Stimulated activated effector memory CD8-positive, alpha-beta T cell treated with anti-CD3 and anti-CD28 coated beads, Interleukin-12 subunit alpha, Interleukin-12 subunit beta, amount 100 ng/mL, for 72 hours (primary cell): ENCODE data around the gene CXADR.

Experiments used
- ATAC-seq: fragments of 150-1000 bp; cut with Tn5 transposase; 2 replicates; pipeline ENCODE4 v1.10.0; 2021
- DNase-seq, 2 donors: peaks; one replicate each; pipeline ENCODE4 v3.0.0; 2021 to 2022; ENCODE audit warnings: low spot score in 2 of 2
- H3K27ac Mint-ChIP-seq: one replicate; pipeline ENCODE4 v1.8.0; 2022; ENCODE audit warnings: mild to moderate bottlenecking, mixed read lengths
- H3K36me3 Mint-ChIP-seq: one replicate; pipeline ENCODE4 v1.8.0; 2022; ENCODE audit warnings: mild to moderate bottlenecking, mixed read lengths
- H3K4me1 Mint-ChIP-seq: one replicate; pipeline ENCODE4 v1.8.0; 2022; ENCODE audit warnings: mixed read lengths
- H3K4me3 Mint-ChIP-seq: one replicate; pipeline ENCODE4 v1.8.0; 2022; ENCODE audit warnings: mild to moderate bottlenecking, mixed read lengths
- H3K9me3 Mint-ChIP-seq: one replicate; pipeline ENCODE4 v1.8.0; 2022; ENCODE audit warnings: mixed read lengths

CXADR gene

GRCh38 chr21:17585875-17586450 lies 73.1 kb downstream of the CXADR start:
- DNase-seq, result no peak
- no peaks in the 10 kb centered on the region for H3K9me3 Mint-ChIP-seq

GRCh38 chr21:17590430-17590829 lies 77.6 kb downstream of the CXADR start:
- H3K4me3 Mint-ChIP-seq, result no peak overlapping the region
- peaks cover 40% of the 10 kb centered on the region for H3K36me3 Mint-ChIP-seq
- no peak overlapping the region for H3K27ac Mint-ChIP-seq
- H3K9me3 Mint-ChIP-seq, result no peaks in the 10 kb centered on the region
- ATAC-seq (no peak), DNase-seq (no peak)
- no peaks in the 10 kb centered on the region for H3K4me1 Mint-ChIP-seq

More at GRCh38 chr21:17585875-17586450, 73.1 kb downstream of the CXADR start:
- no peaks in the 10 kb centered on the region for H3K4me1 Mint-ChIP-seq
- H3K36me3 Mint-ChIP-seq, result no peaks in the 10 kb centered on the region
- no peak for ATAC-seq
- H3K4me3 Mint-ChIP-seq, result no peak overlapping the region
- no peak overlapping the region for H3K27ac Mint-ChIP-seq

GRCh38 chr21:17597680-17598079 lies 84.8 kb downstream of the CXADR start:
- Mint-ChIP-seq H3K9me3 (no peaks in the 10 kb centered on the region), H3K4me3 (no peak overlapping the region), H3K36me3 (peaks cover 100% of the 10 kb centered on the region), H3K4me1 (peaks cover under 1% of the 10 kb centered on the region), H3K27ac (no peak overlapping the region)
- DNase-seq, result no peak
- no peak for ATAC-seq

GRCh38 chr21:17598437-17598836 lies 85.6 kb downstream of the CXADR start:
- Mint-ChIP-seq H3K9me3 (no peaks in the 10 kb centered on the region), H3K4me3 (no peak overlapping the region), H3K27ac (no peak overlapping the region), H3K4me1 (peaks cover 8% of the 10 kb centered on the region), H3K36me3 (peaks cover 100% of the 10 kb centered on the region)
- no peak for ATAC-seq
- no peak for DNase-seq

- Mint-ChIP-seq H3K9me3 (no peaks in the 10 kb centered on the region), H3K27ac (no peak overlapping the region), H3K4me1 (peaks cover 18% of the 10 kb centered on the region), H3K4me3 (no peak overlapping the region), H3K36me3 (peaks cover 100% of the 10 kb centered on the region)
- peak; percentile 67 for ATAC-seq
- no peak for DNase-seq
These were observed 90.0 kb downstream of the CXADR start for GRCh38 chr21:17602874-17603273.

- DNase-seq, result no peak
- H3K4me3 Mint-ChIP-seq, result no peak overlapping the region
- H3K27ac Mint-ChIP-seq, result no peak overlapping the region
- no peak for ATAC-seq
- H3K36me3 Mint-ChIP-seq, result peaks cover 88% of the 10 kb centered on the region
- no peaks in the 10 kb centered on the region for H3K9me3 Mint-ChIP-seq
- peaks cover 37% of the 10 kb centered on the region for H3K4me1 Mint-ChIP-seq
These were observed 94.8 kb downstream of the CXADR start for GRCh38 chr21:17607684-17608083.

GRCh38 chr21:17609681-17610080 lies 96.8 kb downstream of the CXADR start:
- Mint-ChIP-seq H3K4me3 (no peak overlapping the region), H3K27ac (no peak overlapping the region)
- ATAC-seq, result no peak

GRCh38 chr21:17610911-17611310 lies 98.1 kb downstream of the CXADR start:
- ATAC-seq (no peak), DNase-seq (no peak)
- Mint-ChIP-seq H3K36me3 (peaks cover 56% of the 10 kb centered on the region), H3K27ac (peak overlapping the region; percentile 92), H3K4me3 (peak overlapping the region; percentile 85), H3K9me3 (no peaks in the 10 kb centered on the region), H3K4me1 (peaks cover 24% of the 10 kb centered on the region)

More at GRCh38 chr21:17609681-17610080, 96.8 kb downstream of the CXADR start:
- peaks cover 68% of the 10 kb centered on the region for H3K36me3 Mint-ChIP-seq
- DNase-seq, result no peak
- H3K4me1 Mint-ChIP-seq, result peaks cover 24% of the 10 kb centered on the region
- no peaks in the 10 kb centered on the region for H3K9me3 Mint-ChIP-seq

GRCh38 chr21:17611414-17612022 lies 98.7 kb downstream of the CXADR start:
- H3K4me1 Mint-ChIP-seq, result peaks cover 24% of the 10 kb centered on the region

GRCh38 chr21:17612023-17612564 lies 99.3 kb downstream of the CXADR start:
- peaks cover 44% of the 10 kb centered on the region for H3K36me3 Mint-ChIP-seq
- peak; percentile 1 for ATAC-seq
- H3K9me3 Mint-ChIP-seq, result no peaks in the 10 kb centered on the region
- H3K4me3 Mint-ChIP-seq, result peak overlapping the region; percentile 85
- peak in 1 of 2 donors; percentile 68 for DNase-seq
- H3K27ac Mint-ChIP-seq, result peak overlapping the region; percentile 92
- peaks cover 22% of the 10 kb centered on the region for H3K4me1 Mint-ChIP-seq

More at GRCh38 chr21:17611414-17612022, 98.7 kb downstream of the CXADR start:
- Mint-ChIP-seq H3K9me3 (no peaks in the 10 kb centered on the region), H3K36me3 (peaks cover 50% of the 10 kb centered on the region), H3K27ac (peak overlapping the region; percentile 92), H3K4me3 (peak overlapping the region; percentile 85)
- ATAC-seq, result peak; percentile 80
- DNase-seq, result peak; percentile 74 to 87

- Mint-ChIP-seq H3K36me3 (peaks cover 38% of the 10 kb centered on the region), H3K9me3 (no peaks in the 10 kb centered on the region), H3K4me3 (peak within 1 kb of the TSS; percentile 85), H3K27ac (peak within 1 kb of the TSS; percentile 92), H3K4me1 (peaks cover 19% of the 10 kb centered on the region)
- ATAC-seq, result peak; percentile 87
- DNase-seq, result peak; percentile 76 to 87
These were observed 99.9 kb downstream of the CXADR start, which contains the start of gene BTG3 for GRCh38 chr21:17612565-17613241. Gene BTG3, minus strand, starts transcription at chr21:17612901. Its CDS starts 3,757 bp downstream, at chr21:17609144.

GRCh38 chr21:17613242-17613676 lies 100.4 kb downstream of the CXADR start:
- ATAC-seq (no peak), DNase-seq (no peak)
- Mint-ChIP-seq H3K4me1 (peaks cover 19% of the 10 kb centered on the region), H3K36me3 (peaks cover 32% of the 10 kb centered on the region), H3K27ac (peak overlapping the region; percentile 69), H3K9me3 (no peaks in the 10 kb centered on the region), H3K4me3 (peak overlapping the region; percentile 85)

- Mint-ChIP-seq H3K4me1 (no peaks in the 10 kb centered on the region), H3K4me3 (no peak overlapping the region), H3K36me3 (no peaks in the 10 kb centered on the region), H3K27ac (no peak overlapping the region), H3K9me3 (no peaks in the 10 kb centered on the region)
- ATAC-seq, result no peak
- no peak for DNase-seq
These were observed 104.0 kb downstream of the CXADR start for GRCh38 chr21:17616831-17617230.

- H3K9me3 Mint-ChIP-seq, result no peaks in the 10 kb centered on the region
- ATAC-seq (no peak), DNase-seq (no peak)
- no peaks in the 10 kb centered on the region for H3K4me1 Mint-ChIP-seq
- H3K36me3 Mint-ChIP-seq, result no peaks in the 10 kb centered on the region
- no peak overlapping the region for H3K4me3 Mint-ChIP-seq
- no peak overlapping the region for H3K27ac Mint-ChIP-seq
These were observed 109.2 kb downstream of the CXADR start for GRCh38 chr21:17622018-17622417.

- H3K4me3 Mint-ChIP-seq, result no peak overlapping the region
- H3K36me3 Mint-ChIP-seq, result no peaks in the 10 kb centered on the region
- H3K4me1 Mint-ChIP-seq, result no peaks in the 10 kb centered on the region
- ATAC-seq (no peak), DNase-seq (no peak)
- H3K9me3 Mint-ChIP-seq, result no peaks in the 10 kb centered on the region
- no peak overlapping the region for H3K27ac Mint-ChIP-seq
These were observed 118.4 kb downstream of the CXADR start for GRCh38 chr21:17631195-17631594.
